Thoracic aorta (tissue), 2 donors: Measurements from ENCODE around the gene AP2A1. TPM values are rescaled to one million over a fixed set of nuclear protein-coding genes. Genes with fewer than 3 reads are reported as not detected.

Experiments
- ATAC-seq: fragments of 150-250 bp; one replicate; pipeline ENCODE4 v1.8.0; 2017; ENCODE audit warnings: low read depth; ENCODE audit not compliant: insufficient number of reproducible peaks, low FRiP score
- DNase-seq: peaks from one replicate; pipeline ENCODE4 v3.0.0-alpha.2; 2020; ENCODE audit warnings: low spot score
- H3K27ac ChIP-seq, 2 donors: fragments of 200-600 bp; sonication (generic); 1 replicate in 1 of 2; 2 replicates in 1 of 2; pipeline ENCODE4 v1.5.1; 2016; ENCODE audit warnings: mild to moderate bottlenecking in 2 of 2, moderate library complexity in 2 of 2
- H3K27me3 ChIP-seq: fragments of 200-600 bp; sonication (generic); replicated peaks from 2 replicates; pipeline ENCODE4 v1.6.0; 2016; ENCODE audit warnings: mild to moderate bottlenecking; ENCODE audit not compliant: insufficient read depth
- H3K36me3 ChIP-seq: fragments of 200-600 bp; sonication (generic); one replicate; pipeline ENCODE4 v1.5.1; 2016
- H3K4me1 ChIP-seq, 2 donors: fragments of 200-600 bp; sonication (generic); 1 replicate in 1 of 2; 2 replicates in 1 of 2; pipeline versions ENCODE4 v1.5.1 to v1.6.0; 2016; ENCODE audit warnings: low read depth in 2 of 2, mild to moderate bottlenecking in 1 of 2; ENCODE audit not compliant: control insufficient read depth in 1 of 2
- H3K4me3 ChIP-seq: fragments of 200-600 bp; sonication (generic); 2 replicates; pipeline ENCODE4 v1.5.1; 2016; ENCODE audit warnings: mild to moderate bottlenecking
- H3K9me3 ChIP-seq: fragments of 200-600 bp; sonication (generic); 2 replicates; pipeline ENCODE4 v1.5.1; 2016
- CTCF ChIP-seq: fragments of 200-600 bp; sonication (generic); IDR thresholded peaks from one replicate; pipeline ENCODE4 v1.5.1; 2019; ENCODE audit warnings: antibody characterized with exemption
- total RNA-seq, 2 donors: library from RNA; depleted of rRNA; stranded (reverse); fragments of >200 nt; gene quantifications; one replicate each; pipeline versions ENCODE4 v1.1.0 to v1.2.3, GENCODE V29; 2016

Gene AP2A1
- total RNA-seq, 2 donors from 2014 or later, result 81.1 to 89.7 TPM

GRCh38 chr19:49843265-49843664 is 76.5 kb downstream of the AP2A1 start:
- H3K4me1 ChIP-seq, result no peaks in the 10 kb centered on the region
- peaks cover 10% of the 10 kb centered on the region for H3K36me3 ChIP-seq
- no peak for ATAC-seq
- H3K27me3 ChIP-seq, result no peaks in the 10 kb centered on the region
- H3K4me3 ChIP-seq, result no peak overlapping the region
- no peak for DNase-seq
- no peaks in the 10 kb centered on the region for H3K9me3 ChIP-seq
- TF ChIP-seq CTCF, result no peak
- H3K27ac ChIP-seq, result no peak overlapping the region

- ATAC-seq, result no peak
- Histone ChIP-seq H3K36me3 (no peaks in the 10 kb centered on the region), H3K9me3 (no peaks in the 10 kb centered on the region), H3K4me3 (no peak overlapping the region), H3K27ac (no peak overlapping the region), H3K27me3 (no peaks in the 10 kb centered on the region), H3K4me1 (no peaks in the 10 kb centered on the region)
- TF ChIP-seq CTCF, result no peak
- no peak for DNase-seq
Observed at GRCh38 chr19:49844138-49845095, 77.6 kb downstream of the AP2A1 start.

GRCh38 chr19:49845414-49845813 is 78.6 kb downstream of the AP2A1 start:
- H3K4me1 ChIP-seq, result peaks cover 2 to 5% of the 10 kb centered on the region in 2 donors
- H3K27ac ChIP-seq, result no peak overlapping the region
- TF ChIP-seq CTCF, result no peak
- no peaks in the 10 kb centered on the region for H3K27me3 ChIP-seq
- ATAC-seq (no peak), DNase-seq (no peak)
- H3K4me3 ChIP-seq, result no peak overlapping the region
- no peaks in the 10 kb centered on the region for H3K9me3 ChIP-seq
- H3K36me3 ChIP-seq, result no peaks in the 10 kb centered on the region

DNA sequence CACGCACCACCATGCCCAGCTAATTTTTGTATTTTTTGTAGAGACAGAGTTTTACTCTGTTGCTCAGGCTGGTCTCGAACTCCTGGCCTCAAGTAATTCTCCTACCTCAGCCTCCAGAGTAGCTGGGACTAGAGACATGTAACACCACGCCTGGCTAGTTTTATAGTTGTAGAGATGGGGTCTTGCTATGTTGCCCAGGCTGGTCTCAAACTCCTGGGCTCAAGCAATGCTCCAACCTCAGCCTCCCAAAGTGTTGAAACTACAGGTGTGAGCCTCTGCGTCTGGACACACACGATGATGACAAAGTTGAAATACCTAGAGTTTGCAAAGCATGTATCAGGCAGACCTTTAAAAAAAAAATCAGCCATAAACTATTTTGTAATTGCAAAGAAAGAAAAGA is 79.6 kb downstream of the AP2A1 start:
- H3K36me3 ChIP-seq, result no peaks in the 10 kb centered on the region
- no peak overlapping the region for H3K27ac ChIP-seq
- ATAC-seq, result no peak
- no peak for DNase-seq
- no peak overlapping the region for H3K4me3 ChIP-seq
- no peak for TF ChIP-seq CTCF
- peaks cover 2 to 5% of the 10 kb centered on the region in 2 donors for H3K4me1 ChIP-seq
- no peaks in the 10 kb centered on the region for H3K9me3 ChIP-seq
- no peaks in the 10 kb centered on the region for H3K27me3 ChIP-seq

DNA sequence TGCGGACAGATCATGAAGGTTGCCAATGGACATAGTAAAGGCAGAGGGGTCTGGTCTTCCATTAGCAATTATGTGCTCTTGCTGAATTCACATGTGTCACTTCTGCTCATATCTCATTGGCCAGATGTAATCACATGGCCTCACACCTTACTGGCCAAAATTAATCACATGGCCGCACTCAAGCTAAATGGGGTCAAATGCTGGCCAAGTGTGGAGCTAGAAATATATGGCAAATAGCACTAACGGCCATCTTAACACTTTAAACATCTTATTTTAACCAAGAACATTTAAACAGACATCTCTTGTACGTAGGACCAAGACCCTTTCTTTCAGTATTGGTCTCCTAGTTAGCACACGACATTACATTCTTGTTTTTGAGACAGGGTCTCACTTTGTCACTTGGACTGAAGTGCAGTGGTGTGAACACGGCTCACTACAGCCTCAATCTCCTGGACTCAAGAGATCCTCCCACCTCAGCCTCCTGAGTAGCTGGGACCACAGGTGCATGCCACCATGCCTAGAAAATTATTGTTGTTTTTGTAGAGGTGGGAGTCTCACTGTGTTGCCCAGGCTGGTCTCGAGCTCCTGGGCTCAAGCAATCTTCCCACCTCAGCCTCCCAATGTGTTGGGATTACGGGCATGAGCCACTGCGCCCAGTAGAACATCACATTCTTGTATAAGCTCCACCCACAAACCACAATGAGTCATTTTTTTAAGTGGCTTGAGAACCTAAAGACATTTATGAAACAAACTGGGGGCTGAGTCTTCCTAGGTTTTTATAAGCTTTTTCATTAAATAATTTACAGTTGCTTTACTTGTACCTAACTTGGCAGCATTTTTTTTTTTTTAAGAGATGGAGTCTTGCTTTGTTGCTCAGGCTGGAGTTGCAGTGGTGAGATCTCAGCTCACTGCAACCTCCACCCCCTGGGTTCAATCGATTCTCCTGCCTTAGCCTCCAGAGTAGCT is 81.2 kb downstream of the AP2A1 start:
- Histone ChIP-seq H3K4me3 (no peak overlapping the region), H3K27ac (no peak overlapping the region), H3K9me3 (no peaks in the 10 kb centered on the region), H3K36me3 (no peaks in the 10 kb centered on the region), H3K4me1 (peaks cover 10 to 18% of the 10 kb centered on the region in 2 donors), H3K27me3 (no peaks in the 10 kb centered on the region)
- TF ChIP-seq CTCF, result no peak
- ATAC-seq (no peak), DNase-seq (no peak)
